GM19467 (cell line): ENCODE measurements around the gene APLP2.
"Not testable (repeated sequence)": the region's sequence is repeated elsewhere in the genome, so short reads cannot be mapped to it uniquely, and the experiment has no call there.

Experiments used
- ATAC-seq: cut with Tn5 transposase; IDR thresholded peaks from one replicate; pipeline ENCODE4 v1.9.1; 2021; ENCODE audit warnings: mild to moderate bottlenecking, moderate library complexity; ENCODE audit not compliant: unreplicated experiment

APLP2 gene

DNA sequence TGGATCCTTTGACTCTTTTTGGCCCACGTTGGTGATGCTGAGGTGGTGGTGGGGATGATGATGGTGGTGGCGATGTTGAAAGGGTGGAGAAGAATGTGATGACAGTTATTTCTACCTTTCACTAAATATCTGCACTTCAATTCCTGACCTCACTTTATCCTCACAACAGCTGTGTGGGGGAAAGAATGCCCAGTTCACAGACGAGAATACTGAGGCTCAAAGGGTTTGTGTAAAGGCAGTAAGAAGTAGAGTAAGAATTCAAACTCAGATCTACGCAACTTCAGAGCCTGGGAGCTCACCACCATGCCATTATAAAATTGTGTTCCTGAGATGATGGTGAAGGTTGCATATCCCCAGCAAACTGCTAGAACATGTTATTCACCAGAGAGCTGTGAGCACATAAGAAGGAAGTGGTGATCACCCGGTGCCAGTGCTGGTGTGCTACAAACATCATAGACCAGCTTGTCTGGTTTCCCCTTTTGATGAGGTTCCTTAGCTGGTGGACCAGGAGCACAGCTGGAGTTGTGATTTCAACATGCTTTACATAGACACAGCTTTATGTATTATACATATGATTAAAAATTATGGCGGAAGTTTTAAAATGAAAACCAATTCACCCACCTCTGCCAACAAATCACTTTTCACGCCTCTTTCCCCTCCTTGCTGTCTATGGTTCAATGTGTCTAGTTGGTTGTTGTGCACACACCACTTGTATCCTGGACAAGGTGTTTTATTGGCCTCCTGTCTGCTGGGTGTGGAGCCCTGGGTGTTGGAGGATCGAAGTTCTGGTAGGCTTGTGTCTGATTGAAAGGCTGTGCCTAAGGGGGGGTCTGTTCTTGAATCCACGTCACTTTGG is 96.1 kb downstream of the APLP2 start:
- no peak for ATAC-seq

DNA sequence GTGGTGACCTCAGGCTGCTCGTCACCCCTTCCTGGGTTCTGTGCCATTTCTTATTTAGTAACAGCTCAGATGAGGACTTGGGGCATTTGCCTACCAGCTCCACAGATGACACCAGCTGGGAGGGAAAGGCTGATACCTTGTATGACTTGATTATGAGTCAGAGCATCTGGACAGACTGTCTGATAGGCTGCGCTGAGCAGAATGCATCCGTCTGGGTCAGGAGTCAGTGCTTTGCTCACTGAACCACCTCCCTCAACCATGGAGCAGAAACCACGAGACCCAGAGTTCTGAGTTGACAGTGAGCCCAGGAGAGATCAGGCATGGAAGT is 96.7 kb downstream of the APLP2 start:
- peak; percentile 67 for ATAC-seq

DNA sequence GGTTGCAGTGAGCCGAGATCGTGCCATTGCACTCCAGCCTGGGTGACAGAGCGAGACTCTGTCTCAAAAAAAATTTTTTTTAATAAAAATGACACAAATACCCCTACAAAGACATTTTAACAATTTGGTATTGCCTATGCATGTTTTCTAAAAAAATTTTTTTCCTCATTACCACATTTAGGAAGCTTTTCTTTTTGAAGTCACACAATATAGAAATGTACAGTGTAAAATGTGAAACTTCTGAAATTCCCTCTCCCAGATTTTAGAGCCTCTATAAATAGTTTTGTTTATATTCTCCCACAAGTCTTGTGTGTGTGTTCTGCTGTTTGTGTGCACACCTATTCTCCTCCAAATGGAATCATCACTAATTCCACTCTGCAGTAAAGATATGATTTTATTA is 97.5 kb downstream of the APLP2 start:
- ATAC-seq: no peak

DNA sequence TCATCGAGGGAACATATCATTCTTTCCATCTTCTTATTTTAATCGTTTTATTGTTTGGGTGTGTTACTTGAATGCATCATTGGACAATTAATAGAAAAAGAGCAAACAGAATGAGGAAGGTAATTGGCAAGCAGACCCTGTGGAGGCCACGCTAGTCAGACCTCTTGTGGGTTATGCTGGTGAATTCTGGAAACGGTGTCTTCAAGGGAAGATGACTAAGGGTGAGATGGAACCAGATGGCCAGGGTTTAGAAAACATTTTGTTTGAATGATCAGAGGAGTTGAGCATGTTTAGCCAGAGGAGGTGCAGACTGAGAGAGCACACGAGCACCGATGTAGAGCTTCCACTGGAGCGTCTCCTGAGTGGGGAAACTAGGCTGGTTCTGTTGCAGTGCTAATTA is 98.4 kb downstream of the APLP2 start:
- no peak for ATAC-seq

DNA sequence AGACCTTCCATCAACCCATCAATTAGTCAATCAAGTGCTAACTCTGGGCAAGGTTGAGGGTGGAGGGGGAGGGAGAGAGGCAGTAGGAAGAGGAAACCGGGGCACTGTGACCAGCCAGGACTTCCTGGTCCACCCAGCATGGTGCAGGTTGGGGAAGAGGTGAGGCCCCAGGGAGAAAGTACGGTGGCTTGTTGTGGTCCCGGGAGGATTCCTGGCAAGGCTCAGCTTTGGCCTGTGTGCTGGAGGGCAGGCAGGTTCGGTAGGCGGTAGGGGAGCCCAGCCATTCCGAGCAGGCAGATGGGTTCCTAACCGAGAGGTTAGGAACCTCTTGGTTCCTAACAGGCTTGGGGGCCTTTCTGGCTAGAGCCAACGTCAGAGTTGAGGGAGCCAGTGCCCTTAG is 100.7 kb downstream of the APLP2 start:
- no peak for ATAC-seq

DNA sequence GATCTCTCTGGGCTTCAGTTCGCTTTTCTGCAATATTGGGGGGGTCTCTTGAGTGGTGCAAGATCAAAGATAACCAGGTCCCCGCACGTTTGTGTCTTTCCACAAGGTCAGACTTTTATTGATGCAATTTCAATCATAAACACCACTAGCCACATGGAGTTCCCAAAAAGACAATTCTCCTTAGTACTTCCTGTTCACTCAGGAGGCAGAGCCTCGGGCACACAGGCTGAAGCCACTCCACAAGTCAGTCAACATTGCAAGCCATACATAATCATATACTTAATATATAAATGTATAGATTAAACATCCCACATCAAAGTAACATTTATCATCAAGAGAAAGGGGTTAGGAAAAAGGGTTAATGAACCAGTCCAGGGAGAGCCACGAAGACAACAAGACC is 101.8 kb downstream of the APLP2 start:
- ATAC-seq: no peak

DNA sequence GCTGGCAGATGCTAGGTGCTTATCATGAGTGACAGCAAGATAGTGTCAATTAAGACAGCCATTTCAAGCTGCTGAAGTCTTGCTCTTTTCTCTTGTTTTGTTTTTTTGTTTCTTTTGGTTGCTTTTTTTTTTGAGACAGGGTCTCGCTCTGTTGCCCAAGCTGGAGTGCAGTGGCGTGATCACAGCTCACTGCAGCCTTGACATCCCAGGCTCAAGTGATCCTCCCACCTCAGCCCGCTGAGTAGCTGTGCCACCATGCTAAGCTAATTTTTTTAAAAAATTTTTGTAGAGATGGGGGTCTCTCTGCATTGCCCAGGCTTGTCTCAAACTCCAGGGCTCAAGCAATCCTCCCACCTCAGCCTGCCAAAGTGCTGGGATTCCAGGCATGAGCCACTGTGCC is 102.3 kb downstream of the APLP2 start:
- ATAC-seq: not testable (repeated sequence)

DNA sequence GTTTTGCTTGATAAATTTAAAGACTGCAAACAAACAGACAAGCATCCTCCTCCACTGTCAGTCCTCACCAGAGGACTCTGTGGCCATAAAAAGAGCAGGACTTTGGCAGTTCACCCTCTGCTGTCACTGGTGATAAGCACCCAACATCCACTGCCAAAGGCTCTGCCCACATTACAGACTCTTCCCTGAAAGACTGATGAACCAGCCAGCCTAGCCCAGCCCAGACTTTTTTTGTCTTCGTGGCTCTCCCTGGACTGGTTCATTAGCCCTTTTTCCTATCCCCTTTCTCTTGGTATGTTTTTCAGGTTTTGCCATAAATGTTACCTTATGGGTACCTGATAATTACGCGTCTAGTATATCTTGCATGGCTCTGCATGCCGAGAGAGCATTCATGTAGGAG is 104.9 kb downstream of the APLP2 start:
- no peak for ATAC-seq

DNA sequence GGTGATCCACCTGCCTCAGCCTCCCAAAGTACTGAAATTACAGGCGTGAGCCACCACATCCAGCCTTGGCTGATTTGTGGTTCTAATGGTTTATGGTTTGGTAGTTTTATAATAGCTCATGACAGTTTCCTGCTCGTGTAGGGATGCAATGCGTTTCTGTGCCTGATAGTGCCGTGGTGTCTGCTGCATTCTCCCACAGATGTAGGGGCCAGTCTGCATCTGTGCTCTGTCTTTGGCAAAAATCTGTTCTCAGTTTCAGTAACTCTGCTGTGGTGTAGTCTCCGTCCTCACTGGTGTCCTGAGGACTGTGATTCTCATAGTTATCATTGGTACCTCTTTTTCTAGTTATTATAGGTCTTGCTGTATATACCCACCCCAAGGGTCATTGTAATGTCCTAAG is 106.2 kb downstream of the APLP2 start:
- ATAC-seq: no peak

DNA sequence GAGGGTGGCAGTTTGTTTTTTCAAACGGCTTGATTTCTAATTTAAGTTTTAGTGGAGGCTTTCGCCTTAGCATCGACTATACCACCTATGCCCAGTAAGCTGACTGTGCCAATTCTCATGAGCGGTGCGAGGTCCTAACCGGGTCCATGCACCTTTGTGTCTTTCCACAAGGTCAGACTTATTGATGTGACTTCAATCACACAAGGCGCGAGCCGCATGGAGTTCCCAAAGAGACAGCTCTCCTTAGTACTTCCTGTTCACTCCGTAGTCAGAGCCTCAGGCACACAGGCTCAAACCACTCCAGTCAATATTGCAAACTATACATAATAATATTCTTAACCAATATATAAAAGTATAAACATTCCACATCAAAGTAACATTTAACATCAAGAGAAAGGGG is 108.1 kb downstream of the APLP2 start:
- no peak for ATAC-seq

DNA sequence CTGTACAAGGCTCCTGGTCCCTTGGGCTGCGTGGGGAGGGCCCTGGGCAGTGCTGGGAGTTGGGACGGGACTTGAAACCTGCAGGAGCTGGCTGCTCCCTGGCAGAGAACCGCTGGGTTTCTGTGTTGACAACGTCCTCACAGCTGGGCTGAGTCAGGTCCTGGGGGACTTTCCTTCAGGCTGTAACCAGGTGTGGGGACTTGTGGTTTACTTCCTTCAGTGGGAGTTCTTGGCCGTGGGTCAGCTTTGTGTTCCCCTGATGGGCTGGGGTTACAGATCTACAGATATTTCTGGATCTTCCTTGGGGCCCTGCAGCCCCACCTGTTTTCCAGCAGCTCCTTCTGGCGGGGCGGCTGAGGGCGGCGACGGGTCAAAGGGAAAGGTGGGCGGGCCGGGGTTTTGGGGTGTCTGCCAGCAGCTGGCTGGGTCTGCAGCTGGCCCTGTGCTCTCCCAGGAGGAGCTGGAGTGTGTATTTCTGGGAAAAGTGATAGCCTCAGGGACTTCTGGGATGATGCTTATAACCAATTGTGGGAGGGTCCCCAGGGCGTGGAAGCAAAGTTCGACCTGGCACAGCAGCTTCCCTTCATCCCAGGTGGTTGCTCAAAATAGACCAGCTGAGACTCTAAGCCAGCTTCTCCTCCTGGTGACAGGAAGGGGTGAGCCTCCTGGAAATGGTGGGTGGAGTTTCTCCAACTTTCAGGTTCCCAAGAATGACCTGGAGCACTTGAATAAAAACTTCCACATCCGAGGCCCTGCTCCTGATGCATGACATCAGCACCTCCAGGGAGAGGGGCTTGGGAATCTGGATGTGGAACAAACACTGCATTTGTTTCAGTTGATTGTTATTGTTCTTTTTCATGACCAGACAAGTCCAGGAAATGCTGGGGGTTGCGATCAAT is 109.0 kb downstream of the APLP2 start:
- no peak for ATAC-seq

DNA sequence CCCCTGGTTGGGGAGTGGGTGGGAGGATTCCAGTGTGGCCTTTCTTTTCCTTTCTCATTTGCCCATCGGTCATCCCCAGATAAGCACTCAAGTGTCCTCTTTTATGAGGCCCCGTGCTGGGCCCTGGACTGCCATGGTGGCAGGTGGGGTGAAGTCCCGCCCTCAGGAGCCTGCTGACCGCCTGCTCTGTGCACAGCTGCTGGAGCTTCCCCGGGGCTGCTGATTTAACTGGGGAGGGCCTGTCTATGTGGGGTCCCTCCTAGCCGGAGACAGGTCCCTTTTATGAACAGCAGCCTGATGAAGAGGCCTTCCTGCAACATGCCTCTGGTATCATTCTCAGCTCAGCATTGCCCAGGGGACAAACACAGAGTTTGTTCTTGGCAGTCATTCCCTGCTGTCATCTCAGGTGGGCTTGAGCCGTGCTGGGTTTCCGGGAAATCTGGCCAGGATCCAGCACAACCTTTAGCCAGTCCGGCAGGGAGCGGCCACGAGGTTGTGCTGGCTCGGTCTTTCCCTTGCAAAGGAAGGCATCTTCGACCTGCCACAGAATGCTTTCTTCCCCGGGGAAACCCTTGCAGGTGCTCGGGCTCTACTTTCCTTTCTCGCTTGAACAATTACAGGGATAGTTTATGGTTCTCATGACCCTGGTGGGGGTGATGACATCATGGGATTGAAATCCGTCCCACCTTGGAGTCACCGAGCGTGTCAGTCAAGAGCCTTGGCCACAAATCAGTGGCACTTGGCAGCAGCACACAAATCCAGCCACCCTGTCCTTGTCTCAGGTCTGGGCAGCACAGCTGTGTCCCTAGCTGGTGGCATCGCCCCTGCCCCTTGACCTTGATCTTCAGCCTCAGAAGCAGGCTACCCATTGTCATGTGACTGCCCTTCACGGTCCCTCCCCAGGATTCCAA is 110.0 kb downstream of the APLP2 start:
- ATAC-seq: no peak

DNA sequence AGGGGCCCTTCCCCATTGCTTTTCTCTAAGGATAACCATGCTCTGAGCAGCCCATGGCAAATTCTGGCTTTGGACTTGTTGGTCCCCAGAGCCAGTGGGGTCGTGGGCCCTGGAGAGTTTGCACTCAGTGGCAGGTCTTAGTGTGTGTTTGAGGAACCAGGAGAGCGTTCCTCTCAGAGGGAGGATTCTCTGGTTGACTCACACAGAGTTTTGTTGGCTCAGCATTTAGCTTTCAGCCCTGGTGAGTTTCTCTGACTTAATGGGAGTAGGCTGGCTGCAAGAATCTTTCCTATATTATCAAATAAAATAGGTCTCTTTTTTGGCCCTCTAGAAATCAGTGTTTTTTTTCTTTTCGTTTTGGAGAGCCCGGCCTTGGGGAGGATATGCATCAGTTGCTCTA is 110.8 kb downstream of the APLP2 start:
- no peak for ATAC-seq

DNA sequence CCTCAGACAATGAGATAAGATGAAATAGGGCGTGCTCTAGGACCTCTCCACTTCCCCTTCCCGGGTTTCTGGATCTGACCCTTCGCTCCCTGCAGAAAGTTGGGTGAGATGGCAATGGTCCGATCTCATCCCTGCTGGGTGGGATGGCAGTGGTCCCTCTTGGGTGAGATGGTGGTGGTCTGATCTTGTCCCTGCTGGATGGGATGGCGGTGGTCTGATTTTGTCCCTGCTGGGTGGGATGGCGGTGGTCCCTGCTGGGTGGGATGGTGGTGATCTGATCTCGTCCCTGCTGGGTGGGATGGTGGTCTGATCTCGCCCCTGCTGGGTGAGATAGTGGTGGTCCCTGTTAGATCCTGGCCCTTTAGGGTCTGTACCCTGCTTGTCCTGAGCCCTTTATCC is 111.2 kb downstream of the APLP2 start:
- no peak for ATAC-seq

DNA sequence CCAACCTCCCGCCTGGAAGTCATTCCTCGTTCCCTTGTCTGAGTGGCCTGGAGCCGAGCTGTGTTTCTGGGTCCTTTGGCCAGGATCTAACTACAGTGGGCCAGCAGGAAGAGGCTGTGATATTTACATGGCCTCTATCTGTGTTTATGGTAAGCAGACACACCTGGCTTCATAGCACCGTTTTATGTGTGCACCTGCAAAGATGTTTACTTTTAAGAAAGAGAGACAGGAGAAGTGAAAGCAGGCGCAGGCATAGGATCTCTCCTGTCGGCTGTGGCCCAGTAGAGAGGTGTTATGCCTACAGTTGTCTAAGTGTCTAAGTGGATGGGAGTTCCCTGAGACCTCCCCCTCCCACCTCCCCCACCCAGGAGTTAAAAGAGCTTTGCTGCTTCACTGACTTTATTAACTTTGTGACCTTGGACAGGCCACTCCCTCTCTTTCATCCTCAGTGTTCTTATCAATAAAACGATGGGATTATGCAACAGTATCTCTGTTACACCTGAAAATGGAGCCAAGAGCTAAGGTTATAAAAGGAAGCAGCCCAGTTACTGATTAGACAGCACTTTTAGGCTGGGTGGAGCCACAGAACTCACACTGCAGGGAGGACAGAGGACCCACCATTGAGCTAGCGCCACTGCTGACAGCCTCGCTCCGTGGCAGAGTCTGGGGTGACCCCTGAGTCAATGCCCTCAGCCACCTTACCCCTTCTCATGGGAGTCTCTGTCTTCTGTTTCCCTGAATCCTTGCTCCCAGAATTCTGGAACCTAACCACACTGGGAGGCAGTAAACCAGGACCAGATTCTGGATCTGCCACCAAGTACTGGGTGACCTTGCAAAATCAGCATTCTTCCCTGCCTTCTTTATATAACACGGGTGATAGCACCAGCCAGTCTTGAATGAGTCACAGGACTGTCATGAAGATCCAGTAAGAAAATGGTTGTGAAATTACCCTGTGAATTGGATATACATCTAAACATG is 111.9 kb downstream of the APLP2 start:
- ATAC-seq: peak; percentile 58

DNA sequence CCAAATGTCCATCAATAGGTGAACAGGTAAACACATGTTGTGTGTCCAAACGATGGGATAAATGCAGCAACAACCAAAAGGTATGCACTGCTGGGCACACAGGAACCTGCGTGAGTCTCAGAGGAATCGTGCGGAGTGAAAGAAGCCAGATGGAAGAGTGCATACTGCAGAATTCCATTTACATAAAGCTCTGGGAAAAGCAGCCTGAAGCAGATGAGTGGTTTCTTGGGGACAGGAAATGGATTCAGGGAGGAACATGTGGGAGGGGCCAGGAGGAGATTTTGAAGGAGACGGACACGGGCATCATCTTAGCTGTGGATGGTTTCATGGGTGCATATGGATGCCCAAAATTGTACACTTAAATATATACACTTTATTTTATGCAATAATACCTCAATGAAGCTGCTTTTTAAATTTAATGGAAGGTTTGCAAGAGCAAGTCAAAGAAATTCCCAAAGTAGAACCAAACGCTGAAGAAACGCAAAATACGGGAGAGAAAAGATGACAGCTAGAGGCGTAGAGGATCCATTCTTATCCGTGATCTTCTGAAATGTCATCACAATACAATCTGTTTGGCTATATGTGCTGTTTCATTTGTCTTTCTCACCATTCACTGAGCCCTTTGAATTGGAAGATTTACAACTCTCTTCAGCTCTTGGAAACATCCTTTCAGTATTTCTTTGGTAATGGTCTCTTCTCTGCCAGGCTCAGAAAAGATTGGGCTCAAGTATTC is 114.3 kb downstream of the APLP2 start:
- no peak for ATAC-seq

DNA sequence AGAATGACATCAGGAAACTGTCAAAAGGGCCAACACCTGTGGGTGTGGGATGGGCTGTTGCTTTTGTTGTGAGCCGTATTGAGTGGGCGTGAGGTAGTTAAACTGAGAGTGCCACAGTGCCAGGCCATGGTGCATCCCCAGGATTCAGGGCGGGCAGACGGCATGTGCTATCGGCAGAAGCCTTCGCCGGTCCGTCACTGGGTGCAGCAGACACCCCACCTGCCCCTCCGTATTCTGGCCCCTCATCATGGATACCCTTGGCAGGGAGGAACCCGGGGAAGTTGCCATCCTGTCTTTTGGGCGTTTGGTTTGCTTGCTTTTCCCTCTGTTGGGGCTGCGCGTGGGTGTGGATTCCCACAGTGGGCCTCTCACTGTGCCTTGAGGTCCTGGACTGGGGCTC is 117.4 kb downstream of the APLP2 start:
- no peak for ATAC-seq

DNA sequence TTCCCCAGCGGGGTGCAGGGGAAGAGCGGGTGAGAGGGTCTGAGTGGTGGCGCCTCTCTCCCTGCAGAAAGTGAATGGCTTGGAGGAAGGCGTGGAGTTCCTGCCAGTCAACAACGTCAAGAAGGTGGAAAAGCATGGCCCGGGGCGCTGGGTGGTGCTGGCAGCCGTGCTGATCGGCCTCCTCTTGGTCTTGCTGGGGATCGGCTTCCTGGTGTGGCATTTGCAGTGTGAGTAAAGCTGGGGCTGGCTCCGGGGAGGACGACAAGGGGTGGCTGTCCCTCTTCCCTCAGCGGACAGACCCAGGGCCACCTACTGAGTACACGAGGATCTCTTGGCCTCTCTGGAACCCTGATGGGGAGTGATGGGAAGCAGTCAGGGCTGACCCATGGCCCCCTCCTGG is 118.4 kb downstream of the APLP2 start:
- no peak for ATAC-seq

DNA sequence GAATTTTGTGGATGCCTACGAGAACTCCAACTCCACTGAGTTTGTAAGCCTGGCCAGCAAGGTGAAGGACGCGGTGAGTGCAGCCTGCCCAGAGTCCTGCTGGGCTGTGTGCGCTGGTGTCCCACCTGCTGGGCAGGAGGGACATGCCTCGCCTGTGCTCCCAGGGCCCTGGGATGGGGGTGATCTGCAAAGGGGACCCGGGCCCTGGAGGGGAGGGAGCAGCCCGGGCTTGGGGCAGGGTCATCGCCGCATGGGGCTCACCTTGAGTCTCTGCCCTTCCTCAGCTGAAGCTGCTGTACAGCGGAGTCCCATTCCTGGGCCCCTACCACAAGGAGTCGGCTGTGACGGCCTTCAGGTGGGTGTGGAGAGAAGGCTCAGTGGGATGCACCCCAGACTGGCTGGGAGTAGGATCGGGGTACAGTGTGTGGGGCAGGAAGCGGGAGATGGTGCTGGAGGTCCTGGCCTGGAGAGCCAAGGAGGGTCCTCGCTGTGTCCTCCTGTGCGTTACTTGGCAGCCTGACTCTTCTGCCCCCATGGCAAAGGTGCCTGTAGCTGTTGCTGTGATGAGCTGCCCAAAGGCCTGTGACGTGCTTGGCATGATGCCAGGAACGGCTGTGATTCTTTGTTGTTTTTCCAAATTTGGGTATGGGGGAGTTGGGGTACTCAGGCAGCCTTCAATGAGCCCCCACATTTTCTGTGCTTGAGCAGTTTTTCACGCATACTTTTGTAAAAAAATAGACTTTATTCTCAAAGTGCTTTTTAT is 119.1 kb downstream of the APLP2 start:
- ATAC-seq: no peak
